ENCODE data around the gene FBXO40. TPM values are rescaled to one million over a fixed set of nuclear protein-coding genes. Genes with fewer than 3 reads are reported as not detected.
A peak's percentile ranks its signal among the peaks of the same experiment; 100 is the strongest.

FBXO40 gene
- total RNA-seq, 1 donor from 2014 or later: not detected

GRCh38 chr3:121663171-121663847 is 70.1 kb downstream of the FBXO40 start:
- Mint-ChIP-seq H3K36me3 (ENCODE audit: low read depth) (peaks cover 8% of the 10 kb centered on the region), H3K4me1 (no peaks in the 10 kb centered on the region), H3K27ac (ENCODE audit: unreplicated experiment) (no peak overlapping the region), H3K4me3 (no peak overlapping the region), H3K27me3 (ENCODE audit: low read depth) (no peaks in the 10 kb centered on the region), H3K9me3 (no peaks in the 10 kb centered on the region)
- TF ChIP-seq CTCF (conservative IDR thresholded peaks at IDR 0.05): no peak
- no peak for DNase-seq (ENCODE audit: low read depth, low spot score)

- Mint-ChIP-seq H3K9me3 (no peaks in the 10 kb centered on the region), H3K36me3 (ENCODE audit: low read depth) (peaks cover 17% of the 10 kb centered on the region), H3K4me1 (no peaks in the 10 kb centered on the region), H3K27ac (ENCODE audit: unreplicated experiment) (peak overlapping the region; percentile 59), H3K27me3 (ENCODE audit: low read depth) (no peaks in the 10 kb centered on the region), H3K4me3 (no peak overlapping the region)
- DNase-seq (ENCODE audit: low read depth, low spot score): no peak
- no peak for TF ChIP-seq CTCF (conservative IDR thresholded peaks at IDR 0.05)
Observed at GRCh38 chr3:121665488-121665887, 72.3 kb downstream of the FBXO40 start.

- H3K27me3 Mint-ChIP-seq (ENCODE audit: low read depth): no peaks in the 10 kb centered on the region
- DNase-seq (ENCODE audit: low read depth, low spot score): no peak
- no peaks in the 10 kb centered on the region for H3K9me3 Mint-ChIP-seq
- no peak for TF ChIP-seq CTCF (conservative IDR thresholded peaks at IDR 0.05)
- H3K36me3 Mint-ChIP-seq (ENCODE audit: low read depth): peaks cover 17% of the 10 kb centered on the region
- no peaks in the 10 kb centered on the region for H3K4me1 Mint-ChIP-seq
- no peak overlapping the region for H3K27ac Mint-ChIP-seq (ENCODE audit: unreplicated experiment)
- H3K4me3 Mint-ChIP-seq: no peak overlapping the region
Observed at GRCh38 chr3:121667333-121667732, 74.2 kb downstream of the FBXO40 start.

- TF ChIP-seq CTCF (conservative IDR thresholded peaks at IDR 0.05): no peak
- DNase-seq (ENCODE audit: low read depth, low spot score): no peak
- no peaks in the 10 kb centered on the region for H3K9me3 Mint-ChIP-seq
- H3K36me3 Mint-ChIP-seq (ENCODE audit: low read depth): peaks cover 17% of the 10 kb centered on the region
- no peaks in the 10 kb centered on the region for H3K27me3 Mint-ChIP-seq (ENCODE audit: low read depth)
- H3K4me3 Mint-ChIP-seq: no peak overlapping the region
- H3K27ac Mint-ChIP-seq (ENCODE audit: unreplicated experiment): no peak overlapping the region
- no peaks in the 10 kb centered on the region for H3K4me1 Mint-ChIP-seq
Observed at GRCh38 chr3:121670676-121671075, 77.5 kb downstream of the FBXO40 start.

GRCh38 chr3:121677141-121677540 is 84.0 kb downstream of the FBXO40 start:
- H3K27ac Mint-ChIP-seq (ENCODE audit: unreplicated experiment): no peak overlapping the region
- H3K4me3 Mint-ChIP-seq: no peak overlapping the region
- no peak for DNase-seq (ENCODE audit: low read depth, low spot score)
- no peaks in the 10 kb centered on the region for H3K4me1 Mint-ChIP-seq
- H3K36me3 Mint-ChIP-seq (ENCODE audit: low read depth): peaks cover 18% of the 10 kb centered on the region
- no peaks in the 10 kb centered on the region for H3K27me3 Mint-ChIP-seq (ENCODE audit: low read depth)
- H3K9me3 Mint-ChIP-seq: no peaks in the 10 kb centered on the region
- TF ChIP-seq CTCF (conservative IDR thresholded peaks at IDR 0.05): no peak

Other genes with a start within 250 kb of the FBXO40 start
- gene POLQ, start 47.4 kb upstream of the FBXO40 start, total RNA-seq: 16.9 and 17.8 TPM in 2 replicates
- not detected in 2 replicates for gene ARGFX, start 25.4 kb upstream of the FBXO40 start, total RNA-seq
- gene HCLS1, start 67.5 kb downstream of the FBXO40 start, total RNA-seq: 0.45 and 0.54 TPM in 2 replicates
- 31.4 and 33.2 TPM in 2 replicates for gene GOLGB1, start 156.4 kb downstream of the FBXO40 start, total RNA-seq
- 45.1 and 47.2 TPM in 2 replicates for gene IQCB1, start 241.7 kb downstream of the FBXO40 start, total RNA-seq
- gene EAF2, start 241.8 kb downstream of the FBXO40 start, total RNA-seq: 4.0 and 4.2 TPM in 2 replicates